GM12873 (cell line): Measurements from ENCODE around the gene CPSF3.

Source experiments
- TF ChIP-seq, protein P1 (sequence below): IDR thresholded peaks from 2 replicates; pipeline ENCODE4 v1.5.1; 2012; ENCODE audit warnings: low read depth, mild to moderate bottlenecking, moderate library complexity, low read length, control low read depth; ENCODE audit not compliant: insufficient read depth; ENCODE audit errors: missing control alignments

The CPSF3 gene

DNA sequence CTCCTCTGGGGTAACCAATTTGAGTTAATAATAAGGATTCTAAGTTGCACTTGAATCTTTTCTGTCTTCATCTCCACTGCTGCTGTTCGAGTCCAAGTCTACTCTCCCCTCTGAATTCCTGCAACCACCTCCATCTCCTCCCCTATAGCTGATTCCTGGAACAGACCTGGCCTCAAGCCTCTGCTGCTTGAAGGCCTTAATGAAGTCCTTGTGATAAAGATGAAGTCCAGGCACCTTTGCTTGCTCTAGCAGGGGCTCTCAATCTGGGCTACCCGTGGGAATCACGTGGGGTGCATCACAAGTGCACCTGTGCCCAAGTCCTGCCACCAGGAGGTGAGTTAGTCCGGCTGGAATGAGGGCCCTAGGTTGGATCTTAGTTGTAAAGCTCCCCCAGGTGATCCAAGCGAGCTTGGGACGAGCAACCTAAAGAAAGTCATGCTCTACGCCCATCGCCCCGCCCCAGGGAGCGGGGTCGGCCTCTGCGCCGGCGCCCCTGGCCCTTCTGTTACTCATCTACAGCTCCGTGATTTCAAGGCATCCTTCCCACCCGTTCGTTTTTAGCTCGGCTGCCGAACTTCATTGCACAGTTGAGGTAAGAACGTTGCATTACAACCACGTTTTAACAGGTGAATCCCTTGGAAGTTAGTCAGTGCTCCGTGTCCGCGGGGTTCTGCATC, 50.0 kb downstream of the CPSF3 start:
- TF ChIP-seq, protein P1, sequence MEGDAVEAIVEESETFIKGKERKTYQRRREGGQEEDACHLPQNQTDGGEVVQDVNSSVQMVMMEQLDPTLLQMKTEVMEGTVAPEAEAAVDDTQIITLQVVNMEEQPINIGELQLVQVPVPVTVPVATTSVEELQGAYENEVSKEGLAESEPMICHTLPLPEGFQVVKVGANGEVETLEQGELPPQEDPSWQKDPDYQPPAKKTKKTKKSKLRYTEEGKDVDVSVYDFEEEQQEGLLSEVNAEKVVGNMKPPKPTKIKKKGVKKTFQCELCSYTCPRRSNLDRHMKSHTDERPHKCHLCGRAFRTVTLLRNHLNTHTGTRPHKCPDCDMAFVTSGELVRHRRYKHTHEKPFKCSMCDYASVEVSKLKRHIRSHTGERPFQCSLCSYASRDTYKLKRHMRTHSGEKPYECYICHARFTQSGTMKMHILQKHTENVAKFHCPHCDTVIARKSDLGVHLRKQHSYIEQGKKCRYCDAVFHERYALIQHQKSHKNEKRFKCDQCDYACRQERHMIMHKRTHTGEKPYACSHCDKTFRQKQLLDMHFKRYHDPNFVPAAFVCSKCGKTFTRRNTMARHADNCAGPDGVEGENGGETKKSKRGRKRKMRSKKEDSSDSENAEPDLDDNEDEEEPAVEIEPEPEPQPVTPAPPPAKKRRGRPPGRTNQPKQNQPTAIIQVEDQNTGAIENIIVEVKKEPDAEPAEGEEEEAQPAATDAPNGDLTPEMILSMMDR: peak; percentile 4

GRCh38 chr2:9473985-9474360, 50.5 kb downstream of the CPSF3 start:
- TF ChIP-seq, protein P1: no peak

- TF ChIP-seq, protein P1: no peak
These were observed 51.1 kb downstream of the CPSF3 start, which contains the start of gene IAH1 for GRCh38 chr2:9474361-9475057. Gene IAH1 (plus strand): TSS chr2:9474551. CDS start chr2:9474567, 16 bp downstream.

DNA sequence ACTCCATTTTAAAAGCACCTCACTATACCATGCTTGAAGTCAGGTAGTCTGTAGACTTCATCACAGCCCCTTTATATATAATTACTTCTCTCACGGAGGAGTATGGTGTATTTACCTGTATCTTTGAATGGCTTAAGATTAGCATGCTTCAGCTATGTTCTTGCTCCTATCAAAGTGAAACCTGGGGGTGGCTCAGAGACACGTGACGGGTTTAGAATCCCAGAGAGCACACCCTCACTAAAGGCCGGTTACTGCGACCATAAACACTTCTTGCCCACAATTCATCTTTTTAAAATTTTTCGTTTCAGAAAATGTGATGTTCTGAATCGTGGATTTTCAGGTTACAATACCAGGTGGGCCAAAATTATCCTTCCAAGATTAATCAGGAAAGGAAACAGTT, 54.5 kb downstream of the CPSF3 start:
- TF ChIP-seq, protein P1: no peak

DNA sequence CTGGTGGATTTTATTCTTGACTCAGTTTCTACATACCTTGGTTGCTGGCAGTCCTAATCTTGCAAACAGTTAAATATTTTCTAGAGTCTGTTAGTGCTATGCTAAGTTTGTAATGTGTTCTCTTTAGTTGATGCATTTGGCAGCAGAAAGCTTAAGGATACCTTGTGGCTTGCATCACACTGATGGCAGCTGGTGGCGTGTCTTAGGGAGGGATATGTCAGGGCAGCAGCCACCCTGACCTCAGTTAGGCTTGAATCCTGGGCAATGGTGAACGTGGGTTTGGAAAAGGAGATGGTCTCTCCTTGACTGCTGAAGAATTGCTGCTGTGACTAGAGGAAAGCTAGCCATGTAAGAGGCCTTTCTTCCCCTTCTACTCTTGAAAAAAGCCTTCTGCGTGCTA, 55.1 kb downstream of the CPSF3 start:
- TF ChIP-seq, protein P1: no peak

DNA sequence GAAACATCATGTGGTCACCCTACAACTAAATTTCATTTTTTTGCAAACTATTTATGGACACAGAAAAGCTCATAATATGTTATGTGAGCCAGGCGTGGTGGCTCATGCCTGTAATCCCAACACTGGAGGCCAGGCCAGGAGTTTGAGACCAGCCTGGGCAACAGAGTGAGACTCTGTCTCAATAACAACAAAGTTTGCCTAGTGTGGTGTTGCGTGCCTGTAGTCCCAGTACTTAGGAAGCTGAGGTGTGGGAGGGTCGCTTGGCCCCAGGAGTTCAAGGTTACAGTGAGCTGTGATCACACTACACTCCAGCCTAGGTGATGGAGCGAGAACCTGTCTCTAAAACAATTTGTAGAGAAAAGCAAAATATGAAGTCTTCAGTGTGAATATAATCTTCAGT, 56.7 kb downstream of the CPSF3 start:
- TF ChIP-seq, protein P1: no peak

- TF ChIP-seq, protein P1: no peak
These were observed 59.7 kb downstream of the CPSF3 start for GRCh38 chr2:9483107-9483506.
